GM21423 (cell line): ENCODE data around the gene SLC39A11.
"Not testable (repeated sequence)": the region's sequence is repeated elsewhere in the genome, so short reads cannot be mapped to it uniquely, and the experiment has no call there.

Source experiments
- ATAC-seq: cut with Tn5 transposase; IDR thresholded peaks from one replicate; pipeline ENCODE4 v1.9.1; 2021; ENCODE audit warnings: mild to moderate bottlenecking, moderate library complexity; ENCODE audit not compliant: unreplicated experiment

Gene SLC39A11

GRCh38 chr17:72732893-72733618 is 359.4 kb downstream of the SLC39A11 start:
- no peak for ATAC-seq

- no peak for ATAC-seq
These were observed 362.4 kb downstream of the SLC39A11 start for GRCh38 chr17:72730077-72730476.

DNA sequence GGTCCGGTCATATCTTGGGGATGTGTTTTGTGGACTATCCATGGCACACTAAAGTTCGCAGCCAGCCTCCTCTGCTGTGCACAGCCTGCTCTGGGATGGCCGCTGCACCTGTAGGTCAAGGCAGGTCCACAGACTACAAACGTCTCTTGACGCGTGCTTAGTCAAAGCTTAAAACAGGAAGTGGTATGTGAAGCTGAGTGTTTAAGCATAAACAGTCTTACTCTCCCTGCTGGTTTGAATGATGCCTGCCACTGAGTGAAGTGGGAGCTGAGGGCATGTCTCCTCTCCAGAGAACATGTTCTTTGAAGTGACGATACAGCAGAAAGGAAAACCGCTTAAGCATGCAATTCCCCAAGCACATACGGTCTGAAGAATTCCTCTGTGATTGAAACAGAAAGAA is 365.6 kb downstream of the SLC39A11 start:
- peak; percentile 96 for ATAC-seq

GRCh38 chr17:72725433-72726068 is 366.9 kb downstream of the SLC39A11 start:
- no peak for ATAC-seq

- no peak for ATAC-seq
These were observed 368.2 kb downstream of the SLC39A11 start for GRCh38 chr17:72724267-72724666.

GRCh38 chr17:72723711-72724110 is 368.8 kb downstream of the SLC39A11 start:
- ATAC-seq, result no peak

DNA sequence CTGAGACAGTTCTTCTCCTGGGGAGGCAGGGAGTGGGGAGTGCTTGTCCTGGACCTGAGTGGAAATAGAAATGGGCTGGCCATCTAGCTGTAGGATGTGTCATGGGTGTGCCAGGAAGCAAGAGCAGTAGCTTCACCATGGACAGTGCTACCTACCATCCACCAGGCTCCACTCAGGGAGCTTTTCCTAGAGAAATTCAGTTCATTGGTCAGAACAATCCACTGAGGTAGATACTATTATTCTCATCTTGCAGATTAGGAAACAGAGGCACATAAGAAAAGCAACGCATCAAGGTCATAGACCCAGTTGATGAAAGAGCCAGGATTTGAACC is 372.0 kb downstream of the SLC39A11 start:
- no peak for ATAC-seq

DNA sequence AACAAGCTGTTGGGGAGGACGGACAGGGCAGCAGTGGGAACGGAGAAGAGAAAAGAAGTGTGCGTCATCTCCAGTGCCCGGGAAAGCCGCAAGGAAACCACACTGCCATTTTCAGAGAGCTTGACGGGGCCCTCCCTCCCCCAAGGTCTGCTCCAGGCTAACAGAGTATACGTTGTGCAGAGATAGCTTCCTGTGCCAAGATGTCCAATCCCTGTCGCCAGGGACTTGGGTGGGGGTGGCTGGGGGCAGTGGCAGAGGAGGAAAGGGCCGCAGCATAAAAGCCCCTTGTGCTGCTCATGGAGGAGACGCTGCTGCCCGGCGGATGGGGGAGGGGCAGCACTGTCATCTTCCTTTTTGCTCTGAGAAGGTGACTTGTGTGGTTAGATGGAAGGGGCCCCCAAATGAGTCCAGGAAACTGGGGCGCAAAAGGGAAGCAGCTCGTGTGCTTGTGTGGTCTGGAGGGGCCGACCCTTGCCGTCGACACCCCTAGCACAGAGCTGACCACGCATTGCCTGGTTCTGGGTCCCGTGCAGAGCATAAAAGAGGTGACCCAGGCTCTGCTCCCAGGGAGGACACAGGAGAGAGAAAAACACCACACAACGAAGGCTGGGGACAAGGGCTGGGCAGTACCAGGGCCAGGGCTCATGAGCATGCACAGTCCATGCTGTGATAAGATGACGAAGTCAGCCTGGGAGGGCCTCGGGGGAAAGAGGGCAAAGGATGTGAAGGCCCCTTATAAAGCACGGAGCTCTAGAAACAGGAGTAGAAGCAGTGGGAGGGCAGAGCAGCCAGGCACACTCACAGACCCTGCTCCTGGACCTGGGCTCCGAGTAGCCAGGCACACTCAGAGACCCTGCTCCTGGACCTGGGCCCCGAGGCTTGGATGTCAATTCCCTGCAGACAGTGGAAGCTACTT is 372.7 kb downstream of the SLC39A11 start:
- peak; percentile 79 for ATAC-seq

DNA sequence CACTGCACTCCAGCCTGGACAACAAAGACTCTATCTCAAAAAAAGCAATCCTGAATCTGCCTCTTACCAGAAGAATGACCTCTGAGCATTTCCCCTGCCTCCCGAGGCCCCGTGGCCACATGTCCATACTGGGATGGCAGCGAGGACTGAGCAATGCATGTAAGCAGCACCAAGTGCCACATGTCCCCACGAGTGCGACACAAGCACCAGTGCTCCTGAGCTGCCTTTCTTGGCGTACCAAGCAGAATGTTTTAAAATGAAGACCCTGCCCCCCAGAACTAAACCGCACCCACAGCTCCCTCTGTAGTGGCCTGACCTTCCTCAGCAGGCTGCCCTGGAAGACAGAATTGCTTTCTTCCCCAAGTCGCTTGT is 373.3 kb downstream of the SLC39A11 start:
- ATAC-seq, result peak; percentile 10

DNA sequence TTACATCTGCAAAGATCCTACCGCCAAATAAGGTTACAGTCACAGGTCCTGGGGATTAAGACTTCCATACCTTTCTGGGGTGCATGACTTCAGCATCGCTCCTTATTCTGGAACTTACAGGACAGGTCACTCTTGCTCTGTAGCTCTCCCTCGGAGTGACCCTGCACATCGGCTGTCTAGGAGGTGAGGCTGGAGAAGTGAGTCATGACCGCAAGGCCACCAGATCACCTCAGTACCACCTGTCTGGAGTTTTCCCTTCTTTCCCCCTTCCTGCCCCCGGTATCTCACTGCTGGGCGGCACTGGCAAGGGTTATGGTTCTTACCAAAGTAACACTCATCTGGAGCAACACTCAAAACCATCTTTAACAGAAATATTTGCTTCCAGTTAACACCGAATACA is 374.8 kb downstream of the SLC39A11 start:
- ATAC-seq, result no peak

DNA sequence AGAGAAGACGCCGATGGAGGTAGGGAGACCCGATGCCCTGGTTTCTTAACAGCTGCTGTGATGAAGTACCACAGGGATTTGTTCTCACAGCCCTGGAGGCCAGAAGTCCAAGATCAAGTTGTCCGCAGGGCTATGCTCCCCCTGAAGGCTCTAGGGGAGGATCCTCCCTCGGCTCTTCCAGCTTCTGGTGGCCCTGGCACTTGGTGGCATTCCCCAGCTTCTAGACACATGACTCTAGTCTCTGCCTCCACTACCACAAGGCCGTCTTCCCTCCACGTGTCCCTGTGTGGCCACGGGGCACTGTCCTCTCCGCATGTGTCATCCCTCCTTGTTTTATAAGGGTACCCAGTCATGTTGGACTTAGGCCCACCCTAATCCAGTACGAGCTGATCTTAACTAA is 375.2 kb downstream of the SLC39A11 start:
- no peak for ATAC-seq

GRCh38 chr17:72715906-72716572 is 376.4 kb downstream of the SLC39A11 start:
- ATAC-seq, result no peak

GRCh38 chr17:72714357-72714966 is 378.0 kb downstream of the SLC39A11 start:
- ATAC-seq, result no peak

DNA sequence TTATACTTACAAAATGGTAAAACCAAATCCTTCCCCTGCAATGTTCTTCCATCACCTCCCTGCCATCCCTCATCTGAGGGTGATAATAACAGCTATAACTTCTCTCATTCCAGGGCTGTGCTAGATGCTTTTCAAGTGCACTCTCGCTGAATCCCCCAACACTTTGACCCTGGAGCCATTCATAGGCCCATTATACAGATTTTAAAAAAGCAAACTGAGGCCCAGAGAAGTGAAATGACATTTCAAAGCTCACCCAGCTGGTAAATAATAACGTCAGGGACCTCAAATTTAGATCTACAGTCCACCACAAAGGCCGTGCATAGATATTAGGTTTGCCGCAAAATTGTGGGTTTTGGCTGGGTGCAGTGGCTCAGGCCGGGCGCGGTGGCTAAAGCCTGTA is 378.8 kb downstream of the SLC39A11 start:
- ATAC-seq, result no peak

- ATAC-seq, result no peak
These were observed 380.8 kb downstream of the SLC39A11 start for GRCh38 chr17:72711521-72712310.

GRCh38 chr17:72710834-72711233 is 381.7 kb downstream of the SLC39A11 start:
- ATAC-seq, result no peak

DNA sequence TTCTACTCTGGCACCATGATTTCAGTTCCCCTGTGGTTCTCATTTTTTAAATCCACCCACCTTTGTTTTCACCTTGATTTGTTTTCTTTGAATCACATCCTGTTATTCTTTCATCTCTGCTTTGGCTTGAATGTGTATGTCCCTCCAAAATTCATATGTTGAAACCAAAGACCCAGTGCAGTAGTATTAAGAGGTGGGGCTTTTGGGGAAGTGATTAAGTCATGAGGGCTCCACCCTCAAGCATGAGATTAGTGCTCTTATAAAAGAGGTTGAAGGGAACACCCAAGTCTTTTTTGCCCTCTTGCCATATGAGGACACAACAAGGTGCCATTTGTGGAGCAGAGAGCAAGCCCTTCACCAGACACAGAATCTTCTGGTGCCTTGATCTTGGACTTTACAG is 382.3 kb downstream of the SLC39A11 start:
- no peak for ATAC-seq

- not testable (repeated sequence) for ATAC-seq
These were observed 383.8 kb downstream of the SLC39A11 start for GRCh38 chr17:72708682-72709081.

- ATAC-seq, result no peak
These were observed 384.6 kb downstream of the SLC39A11 start for GRCh38 chr17:72707881-72708280.

- no peak for ATAC-seq
These were observed 386.0 kb downstream of the SLC39A11 start for GRCh38 chr17:72706396-72706981.
